ENCODE data around the gene KYNU. TPM values are rescaled to one million over a fixed set of nuclear protein-coding genes. Genes with fewer than 3 reads are reported as not detected.

The KYNU gene
- total RNA-seq, 4 donors from 2014 or later, result 2.3 to 39.4 (median 19.2) TPM

GRCh38 chr2:143056550-143056949 is 179.1 kb downstream of the KYNU start:
- WGBS, 2 donors, result 84 to 94% methylated on average over 3 to 4 of the region's 5 CpGs
- Histone ChIP-seq H3K4me1 (no peaks in the 10 kb centered on the region), H3K36me3 (no peaks in the 10 kb centered on the region), H3K27me3 (no peaks in the 10 kb centered on the region), H3K4me3 (no peak overlapping the region), H3K9me3 (peaks cover 0 to 5% (median 0%) of the 10 kb centered on the region in 3 donors), H3K27ac (no peak overlapping the region)
- intact Hi-C loops (cut with DNase I), result no loop called here
- TF ChIP-seq CTCF (IDR thresholded peaks at IDR 0.05), result no peak
- no peak for TF ChIP-seq POLR2A (IDR thresholded peaks at IDR 0.05)
- no peak for DNase-seq

GRCh38 chr2:143058851-143059250 is 181.4 kb downstream of the KYNU start:
- no peak for DNase-seq
- H3K27ac ChIP-seq, result no peak overlapping the region
- H3K36me3 ChIP-seq, result no peaks in the 10 kb centered on the region
- no peaks in the 10 kb centered on the region for H3K27me3 ChIP-seq
- WGBS, 2 donors, result 31 to 46% methylated on average over 1 of the region's 1 CpG
- H3K4me3 ChIP-seq, result no peak overlapping the region
- intact Hi-C loops (cut with DNase I), result no loop called here
- H3K9me3 ChIP-seq, result peaks cover 0 to 5% (median 0%) of the 10 kb centered on the region in 3 donors
- TF ChIP-seq POLR2A (IDR thresholded peaks at IDR 0.05) (no peak), CTCF (IDR thresholded peaks at IDR 0.05) (no peak)
- no peaks in the 10 kb centered on the region for H3K4me1 ChIP-seq

- no peaks in the 10 kb centered on the region for H3K9me3 ChIP-seq
- H3K36me3 ChIP-seq, result no peaks in the 10 kb centered on the region
- TF ChIP-seq POLR2A (IDR thresholded peaks at IDR 0.05) (no peak), CTCF (IDR thresholded peaks at IDR 0.05) (no peak)
- DNase-seq, result no peak
- 61 to 70% methylated on average over 1 of the region's 1 CpG for WGBS, 2 donors
- H3K4me3 ChIP-seq, result no peak overlapping the region
- H3K4me1 ChIP-seq, result no peaks in the 10 kb centered on the region
- no peak overlapping the region for H3K27ac ChIP-seq
- intact Hi-C loops (cut with DNase I), result no loop called here
- no peaks in the 10 kb centered on the region for H3K27me3 ChIP-seq
These were observed 186.2 kb downstream of the KYNU start for GRCh38 chr2:143063612-143064200.

- 50 to 59% methylated on average over 3 of the region's 3 CpGs for WGBS, 2 donors
- Histone ChIP-seq H3K27ac (no peak overlapping the region), H3K9me3 (no peaks in the 10 kb centered on the region), H3K36me3 (no peaks in the 10 kb centered on the region), H3K4me3 (no peak overlapping the region), H3K4me1 (no peaks in the 10 kb centered on the region), H3K27me3 (no peaks in the 10 kb centered on the region)
- intact Hi-C loops (cut with DNase I), result no loop called here
- DNase-seq, result no peak
- TF ChIP-seq POLR2A (IDR thresholded peaks at IDR 0.05) (no peak), CTCF (IDR thresholded peaks at IDR 0.05) (no peak)
These were observed 190.6 kb downstream of the KYNU start for GRCh38 chr2:143068094-143068493.

GRCh38 chr2:143068509-143068908 is 191.0 kb downstream of the KYNU start:
- DNase-seq, result no peak
- intact Hi-C loops (cut with DNase I), result no loop called here

More at GRCh38 chr2:143068509-143068908, 191.0 kb downstream of the KYNU start:
- H3K27me3 ChIP-seq, result no peaks in the 10 kb centered on the region
- no peak overlapping the region for H3K27ac ChIP-seq
- H3K4me3 ChIP-seq, result no peak overlapping the region
- WGBS, 2 donors, result 48 to 51% methylated on average over 3 of the region's 3 CpGs
- TF ChIP-seq POLR2A (IDR thresholded peaks at IDR 0.05) (no peak), CTCF (IDR thresholded peaks at IDR 0.05) (no peak)
- H3K36me3 ChIP-seq, result no peaks in the 10 kb centered on the region
- no peaks in the 10 kb centered on the region for H3K9me3 ChIP-seq
- H3K4me1 ChIP-seq, result no peaks in the 10 kb centered on the region

Measured in esophagus squamous epithelium (tissue), 5 donors.